DND-41 (cell line): ENCODE data around the gene DSCAML1.

Experiments used
- ATAC-seq: fragments of 200-7000 bp; cut with Tn5 transposase; 3 replicates; pipeline ENCODE4 v1.9.1; 2021; ENCODE audit warnings: low read depth; ENCODE audit not compliant: insufficient read depth
- DNase-seq: peaks from one replicate; pipeline ENCODE4 v3.0.0-alpha.2; 2020
- H2AFZ ChIP-seq: 2 replicates; pipeline ENCODE4 v1.6.0; 2012; ENCODE audit warnings: low read depth, low read length
- H3K27ac ChIP-seq: 2 replicates; pipeline ENCODE4 v1.5.1; 2012; ENCODE audit warnings: low read length, inconsistent platforms
- H3K27me3 ChIP-seq: fragments of 200-600 bp; sonication (generic); 2 replicates; pipeline ENCODE4 v1.6.0; 2012; ENCODE audit warnings: low read length, mild to moderate bottlenecking, inconsistent platforms; ENCODE audit not compliant: insufficient read depth, poor library complexity
- H3K36me3 ChIP-seq: 2 replicates; pipeline ENCODE4 v1.5.1; 2012; ENCODE audit warnings: low read length, inconsistent platforms; ENCODE audit not compliant: insufficient read depth
- H3K4me1 ChIP-seq: 2 replicates; pipeline ENCODE4 v1.5.1; 2012; ENCODE audit warnings: mild to moderate bottlenecking, low read length; ENCODE audit not compliant: insufficient read depth
- H3K4me2 ChIP-seq: 2 replicates; pipeline ENCODE4 v1.6.0; 2012; ENCODE audit warnings: mild to moderate bottlenecking, moderate library complexity, low read length, inconsistent platforms; ENCODE audit not compliant: insufficient read depth
- H3K4me3 ChIP-seq, 2 experiments: fragments of 200-600 bp in 1 of 2; shearing (Covaris generic) in 1 of 2; 2 replicates each; pipeline ENCODE4 v1.5.1; 2012 to 2016; ENCODE audit warnings: inconsistent platforms in 2 of 2, low read length in 2 of 2, mild to moderate bottlenecking in 2 of 2, low read depth in 1 of 2, moderate library complexity in 1 of 2
- H3K79me2 ChIP-seq: 2 replicates; pipeline ENCODE4 v1.6.0; 2012; ENCODE audit warnings: low read length, inconsistent platforms; ENCODE audit not compliant: insufficient read depth
- H3K9ac ChIP-seq: 2 replicates; pipeline ENCODE4 v1.6.0; 2012; ENCODE audit warnings: low read depth, mild to moderate bottlenecking, inconsistent platforms, low read length, moderate library complexity
- H3K9me3 ChIP-seq: 2 replicates; pipeline ENCODE4 v1.5.1; 2012; ENCODE audit warnings: low read length, moderate library complexity, mild to moderate bottlenecking, inconsistent platforms; ENCODE audit not compliant: insufficient read depth, severe bottlenecking
- H4K20me1 ChIP-seq: 2 replicates; pipeline ENCODE4 v1.6.0; 2012; ENCODE audit warnings: low read length; ENCODE audit not compliant: insufficient read depth
- CTCF ChIP-seq: IDR thresholded peaks from 2 replicates; pipeline ENCODE4 v1.5.1; 2012; ENCODE audit warnings: borderline replicate concordance, low read length, moderate library complexity, mild to moderate bottlenecking; ENCODE audit not compliant: poor library complexity, severe bottlenecking; ENCODE audit errors: extremely low read depth
- EZH2 ChIP-seq: IDR thresholded peaks from 3 replicates; pipeline ENCODE4 v1.6.1; 2012; ENCODE audit warnings: borderline replicate concordance, low read depth, mild to moderate bottlenecking, moderate library complexity, low read length, inconsistent platforms; ENCODE audit not compliant: severe bottlenecking

DSCAML1 gene

GRCh38 chr11:117647207-117647606 is 149.8 kb downstream of the DSCAML1 start:
- no peaks in the 10 kb centered on the region for H3K27me3 ChIP-seq
- no peak overlapping the region for H3K4me3 ChIP-seq
- ATAC-seq (no peak), DNase-seq (no peak)
- peaks cover 21% of the 10 kb centered on the region for H4K20me1 ChIP-seq
- H3K9me3 ChIP-seq, result no peaks in the 10 kb centered on the region
- no peak overlapping the region for H3K9ac ChIP-seq
- H3K27ac ChIP-seq, result no peak overlapping the region
- no peak overlapping the region for H3K4me2 ChIP-seq
- no peaks in the 10 kb centered on the region for H3K4me1 ChIP-seq
- no peak for TF ChIP-seq CTCF
- H2AFZ ChIP-seq, result no peak overlapping the region
- no peaks in the 10 kb centered on the region for H3K36me3 ChIP-seq
- H3K79me2 ChIP-seq, result no peaks in the 10 kb centered on the region

GRCh38 chr11:117646411-117646810 is 150.6 kb downstream of the DSCAML1 start:
- Histone ChIP-seq H3K79me2 (no peaks in the 10 kb centered on the region), H3K9me3 (no peaks in the 10 kb centered on the region), H3K9ac (no peak overlapping the region), H4K20me1 (peaks cover 25% of the 10 kb centered on the region), H3K4me2 (no peak overlapping the region), H3K27ac (no peak overlapping the region), H3K4me3 (no peak overlapping the region), H3K27me3 (no peaks in the 10 kb centered on the region), H3K36me3 (no peaks in the 10 kb centered on the region), H2AFZ (no peak overlapping the region), H3K4me1 (no peaks in the 10 kb centered on the region)
- TF ChIP-seq EZH2 (no peak), CTCF (no peak)
- no peak for ATAC-seq
- no peak for DNase-seq

DNA sequence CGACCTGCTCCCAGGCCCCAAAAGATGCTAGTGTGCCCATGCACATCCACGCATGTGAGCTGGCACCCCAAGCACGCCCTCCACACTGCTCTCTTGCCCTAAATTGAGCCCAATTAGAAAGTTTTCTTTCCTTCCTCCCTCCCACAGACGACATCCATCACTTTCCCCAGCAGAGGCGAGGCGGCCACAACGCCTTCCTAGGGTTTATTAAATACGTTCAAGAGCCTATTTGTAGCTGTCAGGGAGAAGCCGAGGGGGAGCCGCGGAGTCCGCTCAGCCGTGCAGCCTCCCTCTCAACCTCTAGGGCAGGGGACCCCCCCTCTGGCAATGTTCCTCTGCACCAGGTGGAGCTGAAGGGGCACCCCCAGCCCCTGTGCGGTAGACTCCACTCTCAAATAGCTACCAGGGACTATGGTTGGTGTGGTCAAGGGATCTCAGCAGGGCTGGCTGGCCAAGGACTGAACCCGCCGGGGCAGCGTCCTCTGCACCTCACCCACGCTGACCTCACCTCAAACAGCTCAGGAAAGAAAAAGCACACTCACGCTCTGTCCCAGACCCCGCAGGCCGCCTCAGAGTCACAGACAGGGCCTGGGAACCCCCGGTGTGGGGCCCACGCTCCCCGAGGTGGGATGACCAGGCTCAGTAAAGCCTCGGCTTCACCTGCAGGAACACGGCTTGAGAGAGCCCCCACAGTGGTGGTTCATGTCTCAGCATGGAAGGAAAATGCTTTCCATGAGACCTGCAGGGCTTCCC is 152.4 kb downstream of the DSCAML1 start:
- Histone ChIP-seq H3K36me3 (no peaks in the 10 kb centered on the region), H3K4me3 (no peak overlapping the region), H3K27ac (no peak overlapping the region), H3K4me2 (no peak overlapping the region), H4K20me1 (peaks cover 23% of the 10 kb centered on the region), H3K9me3 (no peaks in the 10 kb centered on the region), H3K27me3 (no peaks in the 10 kb centered on the region), H2AFZ (no peak overlapping the region), H3K9ac (no peak overlapping the region), H3K4me1 (no peaks in the 10 kb centered on the region), H3K79me2 (no peaks in the 10 kb centered on the region)
- DNase-seq, result no peak
- no peak for ATAC-seq
- TF ChIP-seq EZH2 (no peak), CTCF (no peak)
